Thoracic aorta (tissue), 2 donors: ENCODE measurements around the gene EVA1C. TPM values are rescaled to one million over a fixed set of nuclear protein-coding genes. Genes with fewer than 3 reads are reported as not detected.
"Not testable (repeated sequence)": the region's sequence is repeated elsewhere in the genome, so short reads cannot be mapped to it uniquely, and the experiment has no call there.

Experiments
- ATAC-seq: fragments of 150-250 bp; one replicate; pipeline ENCODE4 v1.8.0; 2017; ENCODE audit warnings: low read depth; ENCODE audit not compliant: insufficient number of reproducible peaks, low FRiP score
- DNase-seq: peaks from one replicate; pipeline ENCODE4 v3.0.0-alpha.2; 2020; ENCODE audit warnings: low spot score
- H3K27ac ChIP-seq, 2 donors: fragments of 200-600 bp; sonication (generic); 1 replicate in 1 of 2; 2 replicates in 1 of 2; pipeline ENCODE4 v1.5.1; 2016; ENCODE audit warnings: mild to moderate bottlenecking in 2 of 2, moderate library complexity in 2 of 2
- H3K27me3 ChIP-seq: fragments of 200-600 bp; sonication (generic); replicated peaks from 2 replicates; pipeline ENCODE4 v1.6.0; 2016; ENCODE audit warnings: mild to moderate bottlenecking; ENCODE audit not compliant: insufficient read depth
- H3K36me3 ChIP-seq: fragments of 200-600 bp; sonication (generic); one replicate; pipeline ENCODE4 v1.5.1; 2016
- H3K4me1 ChIP-seq, 2 donors: fragments of 200-600 bp; sonication (generic); 1 replicate in 1 of 2; 2 replicates in 1 of 2; pipeline versions ENCODE4 v1.5.1 to v1.6.0; 2016; ENCODE audit warnings: low read depth in 2 of 2, mild to moderate bottlenecking in 1 of 2; ENCODE audit not compliant: control insufficient read depth in 1 of 2
- H3K4me3 ChIP-seq: fragments of 200-600 bp; sonication (generic); 2 replicates; pipeline ENCODE4 v1.5.1; 2016; ENCODE audit warnings: mild to moderate bottlenecking
- H3K9me3 ChIP-seq: fragments of 200-600 bp; sonication (generic); 2 replicates; pipeline ENCODE4 v1.5.1; 2016
- total RNA-seq, 2 donors: library from RNA; depleted of rRNA; stranded (reverse); fragments of >200 nt; gene quantifications; one replicate each; pipeline versions ENCODE4 v1.1.0 to v1.2.3, GENCODE V29; 2016
- TF ChIP-seq, protein P1 (sequence below): fragments of 200-600 bp; sonication (generic); IDR thresholded peaks from one replicate; pipeline ENCODE4 v1.5.1; 2019; ENCODE audit warnings: antibody characterized with exemption

EVA1C gene
- total RNA-seq, 2 donors from 2014 or later, result 81.2 to 115 TPM

DNA sequence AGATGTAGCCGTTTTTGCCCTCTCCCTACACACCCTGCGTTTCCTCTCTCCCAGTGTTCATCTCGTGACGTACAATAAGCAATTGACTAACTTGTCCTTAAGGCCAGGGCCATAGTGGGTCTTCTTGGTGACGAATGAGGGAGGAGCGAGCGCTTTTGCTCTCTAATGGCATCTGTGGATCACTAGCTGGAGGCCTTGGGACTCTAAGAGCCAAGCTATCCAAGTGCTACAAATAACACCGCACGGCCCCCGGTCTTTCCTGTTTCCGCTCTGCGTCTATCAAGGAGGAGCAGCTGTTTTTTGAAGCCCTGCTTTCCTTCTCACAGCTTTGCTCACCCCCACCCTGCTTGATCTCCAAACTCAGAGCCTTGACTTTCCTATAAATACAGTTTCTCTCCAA, 25.2 kb downstream of the EVA1C start:
- no peak overlapping the region for H3K4me3 ChIP-seq
- H3K36me3 ChIP-seq, result no peaks in the 10 kb centered on the region
- DNase-seq (no peak), ATAC-seq (no peak)
- no peaks in the 10 kb centered on the region for H3K9me3 ChIP-seq
- no peaks in the 10 kb centered on the region for H3K27me3 ChIP-seq
- peaks cover 0 to 7% of the 10 kb centered on the region in 2 donors for H3K4me1 ChIP-seq
- TF ChIP-seq, protein P1, sequence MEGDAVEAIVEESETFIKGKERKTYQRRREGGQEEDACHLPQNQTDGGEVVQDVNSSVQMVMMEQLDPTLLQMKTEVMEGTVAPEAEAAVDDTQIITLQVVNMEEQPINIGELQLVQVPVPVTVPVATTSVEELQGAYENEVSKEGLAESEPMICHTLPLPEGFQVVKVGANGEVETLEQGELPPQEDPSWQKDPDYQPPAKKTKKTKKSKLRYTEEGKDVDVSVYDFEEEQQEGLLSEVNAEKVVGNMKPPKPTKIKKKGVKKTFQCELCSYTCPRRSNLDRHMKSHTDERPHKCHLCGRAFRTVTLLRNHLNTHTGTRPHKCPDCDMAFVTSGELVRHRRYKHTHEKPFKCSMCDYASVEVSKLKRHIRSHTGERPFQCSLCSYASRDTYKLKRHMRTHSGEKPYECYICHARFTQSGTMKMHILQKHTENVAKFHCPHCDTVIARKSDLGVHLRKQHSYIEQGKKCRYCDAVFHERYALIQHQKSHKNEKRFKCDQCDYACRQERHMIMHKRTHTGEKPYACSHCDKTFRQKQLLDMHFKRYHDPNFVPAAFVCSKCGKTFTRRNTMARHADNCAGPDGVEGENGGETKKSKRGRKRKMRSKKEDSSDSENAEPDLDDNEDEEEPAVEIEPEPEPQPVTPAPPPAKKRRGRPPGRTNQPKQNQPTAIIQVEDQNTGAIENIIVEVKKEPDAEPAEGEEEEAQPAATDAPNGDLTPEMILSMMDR, result no peak
- H3K27ac ChIP-seq, result no peak overlapping the region

DNA sequence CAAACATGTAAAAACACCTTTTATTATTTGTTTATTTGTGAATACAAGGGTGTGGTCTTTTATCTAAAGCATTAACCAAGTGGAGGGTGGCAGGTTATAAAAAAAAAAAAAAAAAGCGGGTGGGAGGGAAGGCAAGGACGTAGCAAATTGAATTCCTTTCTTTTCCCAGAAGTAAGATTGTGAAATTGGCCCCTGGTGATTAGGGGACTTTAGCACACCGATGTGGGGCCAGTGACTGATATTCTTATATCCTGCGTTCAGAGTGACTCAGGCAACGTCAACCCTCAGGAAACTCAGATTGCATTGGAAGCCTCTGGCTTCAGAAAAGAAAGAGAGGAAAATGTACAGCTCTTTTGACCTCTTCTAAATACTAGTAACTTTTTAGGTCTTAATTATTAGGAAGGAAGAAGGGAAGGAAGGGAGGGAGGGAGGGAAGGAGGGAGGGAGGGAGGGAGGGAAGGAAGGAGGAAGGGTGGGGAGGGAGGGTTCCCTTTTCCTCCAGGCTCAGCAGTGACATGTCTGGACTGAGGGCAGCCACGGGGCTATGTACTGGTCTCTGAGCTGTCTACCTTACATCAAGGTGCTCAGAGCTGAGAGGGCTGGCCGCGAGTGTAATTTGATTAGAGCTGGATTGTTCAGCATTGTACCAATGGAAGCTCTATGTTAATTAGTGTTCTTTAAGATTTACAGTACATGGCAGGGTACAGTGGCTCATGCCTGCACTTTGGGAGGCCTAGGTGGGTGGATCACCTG, 30.2 kb downstream of the EVA1C start:
- H3K36me3 ChIP-seq, result peaks cover 9% of the 10 kb centered on the region
- no peaks in the 10 kb centered on the region for H3K9me3 ChIP-seq
- TF ChIP-seq, protein P1, result no peak
- ATAC-seq (no peak), DNase-seq (no peak)
- no peak overlapping the region for H3K27ac ChIP-seq
- H3K27me3 ChIP-seq, result no peaks in the 10 kb centered on the region
- no peaks in the 10 kb centered on the region for H3K4me1 ChIP-seq
- H3K4me3 ChIP-seq, result no peak overlapping the region

DNA sequence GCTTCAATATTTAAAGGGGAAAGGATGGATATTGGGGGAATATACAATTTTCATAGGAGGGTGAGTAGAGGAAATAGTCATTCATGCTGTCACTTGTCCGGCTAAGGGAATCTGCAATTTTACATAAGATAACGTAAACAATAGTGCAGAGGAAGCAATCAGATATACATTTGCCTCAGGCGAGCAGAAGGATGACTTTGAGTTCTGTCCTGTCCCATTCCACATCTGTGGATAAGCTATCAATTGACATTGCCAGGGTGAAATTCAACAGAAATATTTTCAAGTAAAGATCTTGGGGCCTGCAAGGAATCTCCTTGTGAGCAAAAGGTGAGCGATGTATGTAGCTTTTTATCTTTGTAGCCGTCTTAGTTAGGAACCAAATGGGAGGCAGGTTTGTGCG, 32.6 kb downstream of the EVA1C start:
- TF ChIP-seq, protein P1, result no peak
- no peak overlapping the region for H3K4me3 ChIP-seq
- DNase-seq (no peak), ATAC-seq (no peak)
- no peaks in the 10 kb centered on the region for H3K9me3 ChIP-seq
- no peaks in the 10 kb centered on the region for H3K27me3 ChIP-seq
- no peak overlapping the region for H3K27ac ChIP-seq
- peaks cover 12 to 15% of the 10 kb centered on the region in 2 donors for H3K4me1 ChIP-seq
- H3K36me3 ChIP-seq, result peaks cover 9% of the 10 kb centered on the region

DNA sequence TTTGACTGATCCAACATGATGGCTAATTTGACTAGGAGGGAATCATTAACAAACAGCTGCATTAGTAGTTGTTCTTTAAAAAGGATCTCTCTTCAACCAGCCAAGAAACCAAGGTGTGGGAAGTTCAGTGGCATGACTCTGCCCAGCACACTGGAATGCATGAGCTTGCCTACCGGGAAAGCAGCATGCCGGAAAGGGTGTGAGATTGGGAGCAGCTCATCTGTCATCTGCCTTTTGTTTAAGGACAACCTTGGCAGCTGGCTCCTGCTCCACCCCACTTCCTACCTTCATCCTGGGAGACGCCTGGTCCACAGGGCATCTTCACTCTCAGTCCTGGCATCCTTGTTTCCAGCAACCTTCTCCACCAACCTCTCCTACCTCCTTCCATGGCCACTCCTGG, 33.9 kb downstream of the EVA1C start:
- ATAC-seq, DNase-seq, H3K36me3 ChIP-seq, H3K9me3 ChIP-seq, H3K27ac ChIP-seq, H3K27me3 ChIP-seq, H3K4me3 ChIP-seq: not testable (repeated sequence)
- H3K4me1 ChIP-seq, result peaks cover 19 to 29% of the 10 kb centered on the region in 2 donors

DNA sequence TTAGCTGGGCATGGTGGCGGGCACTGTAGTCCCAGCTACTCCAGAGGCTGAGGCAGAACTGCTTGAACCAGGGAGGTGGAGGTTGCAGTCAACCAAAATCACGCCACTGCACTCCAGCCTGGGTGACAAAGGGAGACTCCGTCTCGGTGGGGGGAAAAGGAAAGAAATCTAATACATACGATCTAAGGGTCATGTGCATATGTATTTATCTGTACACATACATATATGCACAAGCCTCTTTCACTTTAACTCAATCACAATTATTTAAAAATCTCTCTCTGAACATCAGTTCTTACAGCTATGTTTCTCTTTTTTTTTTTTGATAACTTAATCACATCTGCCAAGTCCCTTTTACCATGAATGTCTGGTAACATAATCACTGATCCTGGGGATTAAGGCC, 34.7 kb downstream of the EVA1C start:
- H3K27ac ChIP-seq, result no peak overlapping the region
- DNase-seq (no peak), ATAC-seq (no peak)
- H3K4me3 ChIP-seq, result no peak overlapping the region
- H3K9me3 ChIP-seq, result no peaks in the 10 kb centered on the region
- H3K4me1 ChIP-seq, result peaks cover 25 to 37% of the 10 kb centered on the region in 2 donors
- H3K27me3 ChIP-seq, result no peaks in the 10 kb centered on the region
- TF ChIP-seq, protein P1, result no peak
- peaks cover 9% of the 10 kb centered on the region for H3K36me3 ChIP-seq
